ENCODE data around the gene MRPL48.
"Not testable (repeated sequence)": the region's sequence is repeated elsewhere in the genome, so short reads cannot be mapped to it uniquely, and the experiment has no call there.

The MRPL48 gene

DNA sequence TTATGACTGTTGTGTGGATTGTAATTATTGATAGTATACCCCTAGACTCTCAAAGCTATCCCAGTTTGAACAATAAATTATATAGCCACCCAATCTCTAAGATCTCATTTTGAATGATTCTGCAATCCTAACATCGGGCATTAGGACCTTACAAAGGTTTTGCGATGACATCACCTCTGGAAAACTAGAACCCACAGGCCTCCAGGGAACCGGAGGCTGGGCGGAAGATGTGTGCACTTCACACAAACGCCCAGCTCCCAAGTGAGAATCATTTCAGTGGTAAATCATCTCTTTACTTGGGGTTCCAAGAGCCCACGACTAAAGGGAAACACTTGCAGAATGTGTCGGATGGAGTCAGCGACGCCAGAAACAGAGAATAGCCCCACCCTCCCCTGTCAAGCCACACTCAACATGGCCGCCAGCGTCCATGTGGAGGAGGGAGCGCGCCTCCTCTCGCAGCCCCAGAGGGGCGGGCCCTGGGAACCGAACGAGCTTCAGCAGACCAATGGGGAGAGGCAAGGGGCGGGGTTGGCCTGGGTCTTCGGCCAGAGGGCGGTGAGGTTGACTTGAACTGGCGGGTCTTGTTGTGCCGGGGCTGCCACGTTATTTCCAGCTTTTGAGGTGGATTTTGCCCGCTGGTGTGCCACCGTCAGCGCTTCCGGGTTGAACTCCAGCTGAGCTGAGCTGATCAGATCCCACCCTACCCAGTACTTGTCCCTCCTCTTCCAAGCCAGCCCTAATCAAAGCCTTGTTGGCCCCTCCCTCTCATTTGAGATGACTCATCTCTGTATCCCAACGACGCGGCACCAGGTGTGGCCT lies 8.4 kb upstream of the MRPL48 start:
- FAIRE-seq, result peak; percentile 98

DNA sequence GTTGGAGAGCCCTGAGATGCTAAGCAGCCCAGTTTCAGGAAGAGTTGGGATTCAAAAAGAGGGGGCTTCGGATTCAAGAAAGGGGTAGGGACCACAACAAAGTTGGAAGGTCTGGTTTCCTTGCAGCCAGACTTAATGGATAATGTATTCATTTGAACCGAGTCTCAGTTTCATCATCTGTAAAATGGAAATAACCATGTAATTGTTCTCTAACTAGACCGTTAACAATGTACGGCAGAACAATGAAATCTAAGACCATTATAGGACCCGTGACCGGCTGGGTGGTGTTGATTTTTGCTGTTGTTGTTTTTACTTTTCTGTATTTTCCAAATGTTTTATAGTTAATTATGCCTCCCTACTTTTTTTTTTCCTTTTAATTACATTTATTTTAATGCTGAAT lies 6.4 kb upstream of the MRPL48 start:
- FAIRE-seq, result no peak

DNA sequence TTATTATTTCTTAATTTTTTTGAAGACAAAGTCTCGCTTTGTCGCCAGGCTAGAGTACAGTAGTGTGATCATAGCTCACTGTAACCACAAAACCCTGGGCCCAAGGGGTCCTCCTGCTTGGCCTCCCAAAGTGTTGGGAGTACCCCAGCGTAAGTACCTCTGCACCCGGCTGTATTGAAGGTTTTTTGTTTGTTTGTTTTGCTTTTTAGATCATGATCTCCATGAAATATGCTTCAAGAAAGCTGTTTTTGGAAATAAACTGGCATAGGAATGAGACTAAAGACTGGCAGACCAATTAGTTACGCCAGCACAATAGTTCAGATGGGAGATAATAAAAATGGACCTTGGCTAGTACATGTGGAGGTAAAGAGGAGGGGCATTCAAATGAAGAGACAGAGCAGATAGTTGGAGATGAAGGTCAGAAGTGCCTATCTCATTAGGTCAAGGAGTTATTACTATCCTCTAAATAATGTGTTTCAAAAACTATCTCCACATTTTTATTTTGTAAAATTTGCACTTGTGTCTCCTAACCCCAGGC lies 4.1 kb upstream of the MRPL48 start:
- FAIRE-seq, result no peak

DNA sequence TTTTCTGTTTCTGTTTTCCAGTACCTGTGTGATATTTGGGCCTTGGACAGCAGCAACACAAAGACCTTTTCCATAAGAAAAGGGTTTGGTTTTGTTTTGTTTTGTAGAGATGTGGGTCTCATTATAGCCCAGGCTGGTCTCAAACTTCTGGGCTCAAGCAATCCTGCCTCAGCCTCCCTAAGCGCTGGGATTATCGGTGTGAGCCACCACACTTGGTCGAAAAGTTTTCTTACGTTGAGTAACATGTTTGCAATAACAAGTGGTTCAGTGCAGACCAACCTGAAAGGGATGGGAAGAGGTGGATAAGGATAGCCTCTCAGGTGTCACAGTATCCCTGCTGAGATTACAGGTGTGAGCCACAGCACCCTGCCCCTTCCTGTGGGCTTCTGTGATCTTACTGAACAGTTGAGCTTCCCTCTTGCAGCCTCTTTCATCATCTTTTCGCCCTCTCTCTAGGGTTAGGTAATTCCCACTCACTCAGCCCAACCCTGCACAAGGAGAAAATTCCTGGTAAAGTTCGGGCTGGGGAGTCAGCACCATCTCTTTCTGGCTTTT lies 3.5 kb upstream of the MRPL48 start:
- FAIRE-seq, result no peak

DNA sequence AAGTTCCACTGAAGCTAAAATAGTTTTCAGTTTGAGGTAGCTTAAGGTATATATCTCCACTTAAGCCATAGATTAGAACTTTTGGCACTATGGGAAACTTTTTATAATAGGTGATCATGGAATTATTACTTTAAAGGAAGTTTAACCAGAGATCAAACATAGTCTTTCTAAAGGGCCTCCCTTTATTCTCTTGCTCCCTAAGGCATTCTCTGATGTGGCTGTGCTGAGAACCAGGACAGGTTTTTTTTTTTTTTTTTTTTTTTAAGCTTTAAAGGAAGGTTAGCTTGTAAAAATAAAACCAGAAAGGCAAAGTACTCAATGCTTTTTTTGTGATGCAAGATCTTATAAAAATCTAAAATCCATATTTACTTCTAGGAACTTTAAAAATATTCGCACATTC lies 2.9 kb upstream of the MRPL48 start:
- FAIRE-seq, result peak; percentile 28

DNA sequence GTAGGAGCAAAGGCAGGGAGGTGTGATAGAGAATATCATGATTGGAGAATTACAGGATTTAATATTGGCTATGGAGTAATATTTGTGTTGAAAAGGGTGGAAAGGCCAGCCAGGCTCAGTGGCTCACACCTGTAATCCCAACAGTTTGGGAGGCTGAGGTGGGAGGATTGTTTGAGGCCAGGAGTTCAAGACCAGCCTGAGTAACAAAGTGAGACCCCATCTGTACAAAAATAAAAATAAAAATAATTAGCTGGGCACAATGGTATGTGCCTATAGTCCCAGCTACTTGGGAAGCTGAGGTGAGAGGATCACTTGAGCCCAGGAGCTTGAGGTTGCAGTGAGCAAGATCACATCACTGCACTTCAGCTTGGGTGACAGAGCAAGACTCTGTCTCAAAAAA lies 2.2 kb upstream of the MRPL48 start:
- FAIRE-seq, result not testable (repeated sequence)

DNA sequence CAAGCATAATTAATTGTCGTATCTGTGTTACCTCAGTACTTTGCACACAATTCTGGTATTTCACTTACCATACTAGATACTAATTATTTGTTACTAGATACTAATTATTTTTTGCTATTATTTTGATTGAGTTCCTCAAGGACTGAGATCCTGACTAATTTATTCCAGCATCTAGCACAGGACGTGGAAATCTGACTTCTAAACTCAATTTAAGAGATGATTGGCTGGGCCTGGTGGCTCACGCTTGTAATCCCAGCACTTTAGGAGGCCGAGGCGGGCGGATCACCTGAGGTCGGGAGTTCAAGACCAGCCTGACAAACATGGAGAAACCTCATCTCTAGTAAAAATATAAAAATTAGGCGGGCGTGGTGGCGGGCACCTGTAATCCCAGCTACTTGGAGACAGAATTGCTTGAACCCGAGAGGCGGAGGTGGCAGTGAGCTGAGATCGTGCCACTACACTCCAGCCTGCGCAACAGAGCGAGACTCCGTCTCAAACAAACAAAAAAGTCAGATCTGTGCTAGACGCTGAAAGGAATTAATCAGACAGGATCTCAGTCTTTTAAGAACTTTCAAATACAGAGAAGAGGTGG lies 527 bp upstream of the MRPL48 start:
- no peak for FAIRE-seq

DNA sequence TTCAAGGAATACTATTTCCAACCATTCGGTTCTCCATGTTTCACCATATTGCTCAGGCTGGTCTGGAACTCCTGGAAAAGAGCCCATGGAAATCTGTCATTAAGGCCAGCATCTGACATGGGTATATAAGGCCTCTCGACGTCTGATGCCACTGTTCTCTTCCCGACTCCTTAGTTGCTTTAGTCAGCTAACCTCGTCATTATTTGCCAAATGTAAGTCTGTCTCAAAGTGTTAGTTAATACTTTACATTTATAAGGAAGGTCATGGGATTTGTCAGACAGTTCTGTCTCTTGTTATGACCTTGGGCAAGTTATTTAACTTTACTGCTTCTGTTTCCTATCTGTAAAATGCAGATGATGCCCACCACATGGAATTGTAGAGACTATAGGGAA lies 1.6 kb downstream of the MRPL48 start:
- no peak for FAIRE-seq

DNA sequence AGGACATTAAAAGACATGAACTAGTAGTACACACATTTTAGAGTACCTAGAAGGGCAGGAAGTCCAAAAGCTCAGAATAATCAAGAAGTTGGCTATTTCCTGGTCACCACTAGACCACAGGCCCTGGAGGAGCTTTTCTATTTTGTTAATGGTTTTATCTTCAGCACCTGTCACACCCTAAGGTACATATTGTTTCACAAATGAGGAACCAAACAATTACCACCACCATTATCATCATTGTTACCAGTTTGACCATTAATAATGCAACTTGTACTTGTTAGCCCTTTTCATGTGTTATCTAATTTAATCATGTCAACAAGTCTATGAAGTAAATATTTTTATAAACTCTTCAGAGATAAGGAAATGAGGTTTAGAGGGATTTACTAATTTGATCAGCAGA lies 4.9 kb downstream of the MRPL48 start:
- no peak for FAIRE-seq

DNA sequence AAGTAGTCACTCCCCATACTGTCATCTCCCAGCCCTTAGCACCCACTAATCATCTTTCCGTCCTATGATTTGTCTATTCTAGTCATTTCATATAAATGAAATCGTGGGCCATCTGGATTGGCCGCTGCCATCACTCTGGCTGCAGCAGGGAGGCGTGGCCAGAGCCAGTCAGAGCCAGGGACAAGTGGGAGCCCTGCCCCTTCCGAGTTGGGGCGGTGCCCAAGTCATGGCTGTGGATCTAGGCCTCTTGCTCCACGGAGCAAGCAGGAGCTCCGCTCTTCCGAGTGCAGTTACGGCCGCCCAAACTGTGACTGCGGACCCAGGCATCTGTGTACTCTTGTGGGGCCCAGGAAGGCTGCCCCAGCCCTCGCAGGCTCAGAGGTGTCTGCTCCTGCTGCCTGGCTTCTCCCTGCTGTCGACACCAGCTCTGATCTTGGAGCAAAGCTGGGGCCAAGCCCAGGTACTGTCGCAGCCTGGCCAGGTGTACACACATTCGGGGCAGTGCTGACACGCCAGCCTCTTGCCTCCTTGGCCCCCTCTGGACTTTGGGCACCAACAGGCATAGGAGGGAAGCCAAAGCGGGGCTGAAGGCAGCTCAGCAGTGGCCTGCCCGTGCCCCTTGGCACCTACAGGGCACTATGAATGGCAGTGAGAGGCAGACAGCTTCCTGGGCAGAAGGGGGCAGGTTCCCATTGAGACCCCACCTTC lies 8.4 kb downstream of the MRPL48 start:
- FAIRE-seq, result no peak

DNA sequence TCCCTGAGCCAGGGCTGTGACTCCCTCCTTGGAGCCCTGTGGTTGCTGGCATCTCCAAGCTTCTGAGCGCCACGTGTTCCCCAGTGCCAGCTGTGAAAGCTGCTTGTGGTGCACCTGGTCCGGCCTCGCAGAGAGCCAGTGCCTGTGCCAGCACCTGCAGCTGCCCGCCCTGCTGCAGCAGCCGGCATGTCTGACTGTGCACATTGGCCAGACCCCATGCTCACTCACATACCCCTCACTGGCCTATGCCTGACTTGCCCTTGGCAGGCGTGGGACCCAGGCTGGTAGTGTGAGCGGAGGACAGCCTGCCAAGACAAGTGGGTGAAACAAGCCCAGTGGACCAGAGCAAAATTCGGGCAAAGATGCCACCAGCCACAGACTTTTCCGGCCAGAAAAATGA lies 9.8 kb downstream of the MRPL48 start:
- FAIRE-seq, result no peak

DNA sequence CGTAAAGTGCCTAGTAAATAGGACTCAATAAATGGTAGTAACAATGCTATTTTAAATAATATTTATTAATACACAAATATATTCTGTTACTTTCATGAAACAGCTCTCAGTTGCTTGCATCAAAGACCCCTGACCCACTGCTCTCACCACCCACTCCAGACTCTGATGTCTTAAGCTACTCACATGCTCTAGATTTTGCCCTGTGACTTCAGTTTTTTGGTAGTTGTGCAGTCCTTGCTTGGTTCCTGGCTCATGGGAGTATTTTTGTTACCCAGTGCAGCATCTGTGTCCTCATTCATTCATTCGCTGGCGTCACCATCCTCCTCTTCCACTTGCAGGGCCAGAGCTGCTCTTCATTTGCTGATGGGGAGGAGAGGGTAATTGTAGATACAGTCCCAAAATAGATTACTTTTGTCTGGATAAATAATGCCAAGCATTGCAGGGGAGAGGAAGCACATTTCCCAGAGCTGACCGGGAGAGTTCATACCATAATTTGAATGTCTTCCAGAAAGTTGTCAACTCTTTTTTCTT lies 12.7 kb downstream of the MRPL48 start:
- FAIRE-seq, result no peak

DNA sequence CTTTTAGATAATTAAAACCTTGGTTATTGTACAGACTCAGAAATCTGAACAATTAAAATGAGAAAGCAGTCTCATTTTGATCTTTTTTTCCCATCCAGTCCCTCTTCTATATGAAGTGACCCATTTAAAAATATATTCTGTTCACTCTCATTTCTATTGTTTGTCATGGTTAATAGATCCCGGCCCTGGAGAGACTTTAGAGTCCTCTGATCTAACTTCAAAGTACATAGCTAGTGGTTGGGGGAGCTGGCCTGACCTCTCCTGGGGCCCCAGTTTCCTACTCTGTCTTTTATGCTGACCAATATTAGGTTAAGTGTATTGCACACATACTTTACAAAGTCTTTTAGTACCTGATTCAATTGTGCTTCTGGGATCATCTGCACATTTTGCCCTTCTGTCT lies 13.5 kb downstream of the MRPL48 start:
- no peak for FAIRE-seq

DNA sequence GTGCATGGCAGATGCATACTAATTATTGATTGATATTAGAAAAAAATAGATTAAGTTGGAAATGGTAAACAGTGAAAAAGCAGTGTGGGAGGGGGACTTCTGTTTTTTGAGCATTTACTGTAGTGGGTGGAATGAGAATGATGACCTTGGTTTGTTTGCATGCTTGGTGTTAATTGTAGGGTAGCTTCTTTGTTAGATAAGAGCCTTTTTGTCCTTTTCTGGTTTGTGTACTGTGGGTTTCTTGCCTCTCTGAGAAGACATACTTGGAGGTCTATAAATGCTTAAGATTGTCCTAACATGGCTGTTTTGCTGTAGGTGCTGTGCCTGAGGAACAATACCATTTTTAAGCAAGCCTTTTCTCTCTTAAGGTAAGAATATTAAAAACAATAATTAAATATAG lies 17.0 kb downstream of the MRPL48 start:
- no peak for FAIRE-seq

DNA sequence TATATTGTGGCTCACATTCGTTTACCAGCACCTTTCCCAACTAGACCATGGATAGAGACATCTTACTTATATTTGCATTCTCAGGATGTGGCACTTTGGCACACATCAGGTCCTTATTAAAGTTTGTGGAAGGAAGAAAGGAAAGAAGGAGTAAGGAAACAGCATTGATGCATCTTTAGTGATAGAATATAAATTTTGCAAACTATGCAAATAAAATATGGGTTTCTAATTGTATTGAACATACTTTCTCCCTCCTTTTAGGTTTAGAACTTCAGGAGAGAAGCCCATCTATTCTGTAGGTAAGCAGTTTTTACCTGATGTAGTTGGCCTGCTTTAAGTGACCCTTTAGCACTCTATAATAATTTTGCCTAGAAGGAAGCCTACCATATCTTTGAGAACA lies 20.4 kb downstream of the MRPL48 start:
- no peak for FAIRE-seq

DNA sequence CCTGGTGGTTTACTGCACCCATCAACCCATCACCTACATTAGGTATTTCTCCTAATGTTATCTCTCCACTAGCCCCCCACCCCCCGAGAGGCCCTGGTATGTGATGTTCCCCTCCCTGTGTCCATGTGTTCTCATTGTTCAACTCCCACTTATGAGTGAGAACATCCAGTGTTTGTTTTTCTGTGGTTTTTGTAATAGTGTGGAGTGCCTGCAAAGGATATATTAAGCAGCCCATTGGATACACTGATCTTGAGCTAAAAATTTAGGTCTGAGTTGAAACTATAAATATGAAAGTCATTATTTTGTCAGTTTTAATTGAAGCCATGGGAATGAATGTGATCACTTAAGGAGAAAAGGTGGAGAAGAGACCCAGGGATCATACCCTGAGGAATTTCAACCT lies 23.0 kb downstream of the MRPL48 start:
- FAIRE-seq, result no peak

DNA sequence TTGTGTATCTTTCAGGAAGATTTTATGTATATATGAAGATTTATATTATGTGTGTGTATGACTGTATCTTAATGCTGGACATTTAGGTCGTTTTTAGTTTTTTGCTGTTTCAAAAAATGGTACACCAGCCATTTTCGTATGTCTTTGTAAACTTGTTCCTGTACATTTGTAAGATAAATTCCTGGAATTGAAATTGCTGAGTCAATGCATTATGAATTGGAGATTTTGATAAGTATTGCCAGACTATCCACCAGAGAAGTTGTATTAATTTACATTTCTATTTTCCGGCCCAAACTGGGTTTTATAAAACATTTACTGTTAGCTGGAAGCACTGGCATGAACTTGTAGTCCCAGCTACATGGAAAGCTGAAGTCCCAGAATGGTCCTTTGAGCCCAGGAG lies 24.6 kb downstream of the MRPL48 start:
- FAIRE-seq, result no peak

DNA sequence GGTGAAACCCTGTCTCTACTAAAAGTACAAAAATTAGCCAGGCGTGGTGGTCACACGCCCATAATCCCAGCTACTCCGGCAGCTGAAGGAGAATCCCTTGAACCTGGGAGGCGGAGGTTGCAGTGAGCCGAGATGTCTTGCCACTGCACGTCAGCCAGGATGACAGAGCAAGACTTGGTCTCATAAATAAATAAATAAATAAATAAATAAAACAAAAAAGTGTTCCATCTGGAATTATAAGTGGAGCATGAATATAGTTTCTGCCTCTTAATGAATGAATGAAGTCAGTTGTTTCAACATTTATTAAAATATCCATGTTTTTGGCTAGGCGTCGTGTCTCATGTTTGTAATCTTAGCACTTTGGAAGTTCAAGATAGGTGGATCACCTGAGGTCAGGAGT lies 27.1 kb downstream of the MRPL48 start:
- no peak for FAIRE-seq

DNA sequence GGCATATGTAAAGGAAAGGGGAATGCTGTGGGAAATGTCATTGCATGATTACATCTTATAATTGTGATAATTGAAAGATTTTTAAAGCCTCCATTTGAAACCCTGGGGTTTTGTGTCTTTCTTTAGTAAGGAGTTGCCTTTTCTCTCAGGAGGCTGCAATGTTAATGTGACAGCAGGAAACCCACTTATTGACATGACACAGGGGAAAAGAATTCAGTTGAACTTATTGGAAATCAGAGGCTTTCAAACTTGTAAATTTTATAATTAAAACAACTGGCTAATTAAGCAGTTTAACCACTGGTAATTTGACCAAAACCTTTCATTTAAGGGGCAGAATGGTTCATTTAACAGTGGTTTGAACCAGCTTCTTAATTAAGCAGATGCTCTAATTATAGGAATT lies 31.2 kb downstream of the MRPL48 start:
- peak; percentile 89 for FAIRE-seq

DNA sequence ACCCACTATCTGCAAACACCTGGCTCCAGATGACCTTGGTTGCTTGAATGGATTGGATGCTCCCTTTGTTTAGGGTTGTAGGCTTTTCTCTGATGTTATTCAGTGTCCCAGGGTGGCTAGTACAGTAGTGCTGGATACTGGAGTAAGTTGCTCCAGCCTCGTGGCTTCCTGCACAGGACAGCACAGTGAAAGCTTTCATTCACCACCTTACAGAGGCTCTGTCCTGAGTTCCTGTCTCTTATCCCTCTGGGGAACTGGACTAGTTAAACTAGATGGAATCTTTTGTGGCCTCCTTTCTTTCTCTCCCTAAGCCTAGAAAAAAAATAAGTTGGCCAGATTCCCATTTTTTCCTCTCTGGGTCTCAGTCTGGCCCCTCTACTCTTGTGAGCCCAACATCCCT lies 42.6 kb downstream of the MRPL48 start:
- FAIRE-seq, result no peak

DNA sequence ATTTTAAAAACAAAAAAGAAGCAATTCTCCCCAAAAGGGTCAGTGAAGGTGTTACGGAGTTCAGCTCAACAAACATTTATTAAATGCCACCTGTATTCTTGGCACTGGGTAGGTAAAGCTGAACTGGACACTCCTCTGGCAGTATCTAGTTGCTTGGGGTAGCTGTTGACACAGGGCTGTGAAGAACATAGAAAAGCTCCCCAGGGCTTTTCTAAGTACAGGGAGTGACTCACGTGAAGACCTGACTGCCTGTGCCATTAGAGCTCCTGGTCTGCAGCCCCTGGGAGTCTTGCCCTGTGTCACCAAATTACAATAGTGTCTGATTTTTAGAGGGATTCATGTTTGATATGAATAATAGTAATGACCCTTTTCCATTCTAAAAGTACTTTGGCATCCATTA lies 45.4 kb downstream of the MRPL48 start:
- FAIRE-seq, result no peak

DNA sequence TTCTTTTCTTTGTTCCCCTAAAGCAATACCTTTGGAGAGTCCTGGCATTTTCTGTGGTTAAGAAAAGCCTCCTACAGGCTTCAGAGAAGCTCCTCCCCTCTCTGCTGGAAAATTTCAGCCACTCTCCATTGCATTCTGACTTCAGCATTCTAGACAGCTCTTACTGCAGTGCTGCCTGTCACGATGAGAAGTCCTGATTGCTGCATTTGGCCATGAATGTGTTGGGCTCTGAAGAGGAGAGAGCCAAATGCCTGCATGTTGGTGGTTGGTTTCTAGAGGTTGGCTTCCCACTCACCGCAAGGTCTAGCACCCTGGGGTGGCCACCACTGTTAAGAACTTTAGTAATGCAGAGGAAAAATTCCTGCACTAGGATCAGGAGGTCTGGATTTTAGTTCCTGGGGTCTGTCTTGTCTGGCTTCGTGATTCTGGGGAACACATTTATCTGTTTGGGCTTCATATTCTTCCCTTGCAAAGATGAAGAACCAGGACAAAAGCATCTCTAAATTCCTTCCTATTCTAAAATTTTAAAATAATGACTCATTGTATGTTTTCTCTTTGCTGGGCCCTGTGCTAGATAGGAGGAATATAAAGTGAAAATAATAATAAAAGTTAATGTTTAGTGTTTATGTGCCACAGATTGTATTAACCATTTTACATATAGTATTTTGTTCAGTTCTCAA lies 50.9 kb downstream of the MRPL48 start:
- no peak for FAIRE-seq

DNA sequence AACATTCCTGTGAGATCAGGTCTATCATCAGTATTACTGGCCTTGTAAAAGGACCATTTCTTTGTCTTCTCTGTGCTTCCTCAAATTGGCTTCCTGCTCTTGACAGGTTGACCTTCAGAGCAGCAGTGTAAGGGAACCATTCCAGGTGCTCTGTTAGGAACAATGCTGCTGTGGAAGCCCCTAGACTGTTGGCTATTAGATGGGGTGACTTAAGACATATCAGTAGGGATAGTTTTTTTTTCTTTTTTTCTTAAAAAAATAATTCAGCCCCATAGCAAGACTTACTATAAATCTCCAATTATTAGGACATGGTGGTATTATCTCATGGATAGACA lies 51.4 kb downstream of the MRPL48 start:
- no peak for FAIRE-seq

Data from G401.6 (cell line).